NCI-H1930 (cell line): ENCODE data around the gene PBX3.

ENCODE experiments used
- DNase-seq, 2 experiments: peaks; one replicate each; lab custom pipeline; 2025; lab: John Stamatoyannopoulos, UW

PBX3 gene

GRCh38 chr9:125950880-125951471 lies 203.8 kb downstream of the PBX3 start:
- no peak for DNase-seq

DNA sequence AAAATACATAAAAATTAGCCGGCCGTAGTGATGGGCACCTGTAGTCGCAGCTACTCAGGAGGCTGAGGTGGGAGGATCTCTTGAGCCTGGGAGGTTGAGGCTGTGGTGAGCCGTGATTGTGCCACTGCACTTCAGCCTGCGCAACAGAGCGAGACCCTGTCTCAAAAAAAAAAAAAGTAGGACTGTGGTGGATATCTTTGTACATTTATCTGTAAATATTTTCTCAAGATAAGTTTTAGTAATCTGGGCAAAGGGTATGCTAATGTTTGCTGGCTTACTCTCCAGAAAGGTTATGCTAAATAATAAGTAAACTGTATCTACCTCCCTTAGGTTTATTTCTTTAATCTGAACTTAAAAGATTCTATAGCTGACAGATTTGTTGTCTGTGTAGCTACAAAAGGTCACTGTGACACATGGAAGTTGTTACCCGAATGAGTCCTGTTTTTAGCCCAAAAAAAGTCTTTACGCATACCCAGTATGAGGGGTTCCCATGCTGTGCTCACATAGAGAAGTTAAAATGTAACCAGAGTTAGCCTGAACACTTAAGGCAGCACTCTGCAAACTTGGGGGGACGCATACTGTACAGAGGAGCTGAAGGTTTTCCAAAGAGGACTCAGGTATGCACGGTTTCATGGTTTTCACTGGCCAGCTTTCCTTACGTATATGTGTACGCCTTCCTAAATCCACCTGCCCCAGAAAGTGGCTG lies 206.3 kb downstream of the PBX3 start:
- DNase-seq, result no peak

DNA sequence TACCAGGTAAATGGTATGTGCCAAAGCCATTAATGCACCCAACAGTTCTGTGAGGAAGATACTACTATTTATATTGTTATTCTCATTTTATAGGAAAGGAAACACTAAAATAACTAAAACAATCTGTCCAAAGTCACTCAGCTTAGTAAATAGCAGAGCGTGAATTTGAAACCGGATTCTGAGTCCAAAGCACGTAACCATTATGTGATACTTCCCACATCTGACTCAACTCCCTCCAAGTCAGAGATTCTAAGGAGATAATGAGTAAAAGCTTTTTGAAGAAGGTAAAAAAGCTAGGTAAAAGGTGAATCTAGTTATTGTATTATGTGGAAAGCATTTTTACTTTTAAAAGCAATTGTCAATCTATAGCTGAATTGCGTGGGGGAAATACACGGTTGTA lies 208.9 kb downstream of the PBX3 start:
- no peak for DNase-seq

GRCh38 chr9:125959315-125959714 lies 212.1 kb downstream of the PBX3 start:
- DNase-seq, result no peak

DNA sequence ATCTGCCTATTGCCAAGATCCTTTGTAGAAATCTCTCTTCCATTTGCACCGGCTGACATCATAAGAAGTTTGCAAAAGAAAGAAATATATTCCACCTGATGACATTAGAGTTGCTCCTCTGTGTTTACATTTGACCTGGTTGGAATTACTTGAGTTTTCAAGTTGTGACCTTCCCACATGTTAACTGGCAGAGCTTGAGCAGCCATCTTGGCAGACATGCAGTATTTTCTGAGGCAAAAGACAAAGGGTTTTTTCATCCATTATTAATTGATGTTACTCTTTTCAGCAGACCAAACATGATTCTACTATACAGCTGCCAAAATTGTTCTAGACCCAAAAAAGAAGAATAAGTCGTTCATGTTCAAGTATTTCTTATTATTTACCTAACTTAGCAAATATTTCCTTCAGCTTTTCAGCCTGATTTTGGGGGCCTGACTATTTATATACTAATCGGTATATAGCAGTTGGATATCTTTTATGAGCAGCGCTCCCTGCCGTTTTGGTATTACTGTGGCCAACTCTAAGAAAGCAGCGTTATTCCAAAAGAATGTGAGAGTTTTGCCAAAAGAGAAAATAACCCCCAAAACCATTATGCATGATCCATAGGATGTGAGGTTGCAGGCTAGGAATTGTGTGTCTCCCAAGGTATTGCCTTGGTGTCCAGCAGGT lies 212.9 kb downstream of the PBX3 start:
- no peak for DNase-seq

DNA sequence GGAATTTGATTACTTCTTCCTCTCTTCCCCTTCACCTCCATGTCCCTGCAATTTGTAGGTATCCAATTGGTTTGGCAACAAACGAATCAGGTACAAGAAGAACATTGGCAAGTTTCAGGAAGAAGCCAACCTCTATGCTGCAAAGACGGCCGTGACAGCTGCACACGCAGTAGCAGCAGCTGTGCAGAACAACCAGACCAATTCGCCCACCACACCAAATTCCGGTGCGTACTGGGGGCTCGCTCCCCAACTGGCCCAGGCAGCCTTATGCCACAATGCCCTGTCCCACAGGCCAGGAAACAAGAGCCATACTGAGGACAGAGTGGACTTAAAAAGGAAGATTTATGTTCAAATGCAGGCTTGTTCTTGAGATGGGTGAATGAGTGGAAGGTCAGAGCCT lies 213.5 kb downstream of the PBX3 start:
- DNase-seq, result no peak

DNA sequence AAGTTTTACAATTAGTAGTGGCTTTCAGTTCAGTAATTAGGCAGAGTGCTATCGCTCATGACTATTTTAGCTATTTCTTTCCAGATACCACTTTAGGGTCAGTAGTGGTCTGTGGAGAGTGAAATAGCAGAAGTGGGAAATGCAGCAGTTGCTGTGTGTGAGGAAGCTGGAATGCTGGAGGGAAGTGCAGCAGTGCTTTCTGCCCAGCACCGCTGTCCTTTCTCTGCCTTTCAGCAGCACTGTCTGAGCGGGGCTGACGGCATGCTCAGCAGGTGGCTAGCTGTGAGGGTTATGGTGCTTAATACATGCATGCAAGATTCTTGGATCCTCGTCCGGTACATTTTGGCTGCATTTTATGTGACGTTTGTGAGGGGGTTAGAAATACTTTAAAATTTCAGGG lies 213.9 kb downstream of the PBX3 start:
- DNase-seq, result no peak

- no peak for DNase-seq
Measured at GRCh38 chr9:125963932-125964331, 216.8 kb downstream of the PBX3 start.

DNA sequence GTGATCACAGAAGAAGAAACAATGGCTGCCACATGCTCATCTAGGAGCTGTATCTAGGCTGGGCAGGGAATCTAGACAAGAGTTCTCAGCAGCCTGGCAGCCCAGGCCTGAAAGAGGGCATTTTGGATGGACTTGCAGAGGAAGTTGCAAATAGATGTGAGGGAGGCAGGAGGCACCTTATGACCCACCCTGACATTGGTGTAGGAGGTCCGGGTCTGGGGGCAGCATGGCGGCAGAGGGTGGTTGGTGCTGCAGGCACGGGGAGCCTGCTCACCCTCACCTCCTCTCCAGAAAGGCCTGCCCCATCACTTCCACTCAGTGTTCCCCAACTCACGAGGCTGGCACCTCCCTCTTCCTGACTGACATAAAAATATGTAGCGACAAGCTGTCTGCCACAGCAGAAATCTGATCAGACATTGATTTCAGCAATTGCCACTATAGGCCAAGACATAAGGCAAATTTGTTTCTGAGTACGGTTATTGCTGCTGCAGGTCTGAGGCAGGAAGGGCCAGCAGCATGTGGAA lies 217.6 kb downstream of the PBX3 start:
- DNase-seq, result no peak

GRCh38 chr9:125965477-125965876 lies 218.3 kb downstream of the PBX3 start:
- no peak for DNase-seq

GRCh38 chr9:125966466-125966865 lies 219.3 kb downstream of the PBX3 start:
- no peak for DNase-seq

DNA sequence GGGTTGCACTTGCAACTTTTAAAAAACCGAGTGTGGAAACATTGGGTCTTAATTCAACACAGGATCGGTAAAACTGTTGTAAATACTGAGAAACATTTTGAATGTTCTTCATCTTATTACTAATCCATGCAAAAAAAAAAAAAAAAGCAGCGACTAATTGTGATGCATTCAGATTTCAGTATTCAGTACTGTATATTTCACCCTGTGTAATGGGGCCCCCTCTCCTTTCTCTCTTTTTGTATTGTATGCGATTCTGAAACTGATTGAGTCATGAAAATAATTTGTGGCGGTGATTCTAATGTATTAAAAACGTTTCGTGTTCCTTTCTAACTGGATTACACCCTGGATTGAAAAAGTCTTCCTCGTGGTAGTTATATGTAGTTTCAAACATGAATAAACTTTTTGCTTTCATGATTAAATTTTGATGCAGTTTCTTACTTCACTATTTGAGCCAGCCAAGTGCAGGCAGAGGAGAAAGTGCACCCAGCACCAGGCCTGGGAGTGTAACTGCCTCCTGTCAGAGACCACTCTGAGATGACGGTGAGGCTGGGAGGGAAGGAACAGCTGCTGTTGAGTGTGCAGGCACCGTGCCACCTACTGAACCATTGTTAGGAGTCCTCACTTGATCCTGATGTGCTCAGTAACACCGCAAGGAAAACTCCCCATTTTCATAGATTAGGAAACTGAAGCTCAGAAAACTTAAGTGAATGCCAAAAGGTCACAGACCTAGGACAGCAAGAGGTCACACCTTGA lies 220.0 kb downstream of the PBX3 start:
- no peak for DNase-seq

DNA sequence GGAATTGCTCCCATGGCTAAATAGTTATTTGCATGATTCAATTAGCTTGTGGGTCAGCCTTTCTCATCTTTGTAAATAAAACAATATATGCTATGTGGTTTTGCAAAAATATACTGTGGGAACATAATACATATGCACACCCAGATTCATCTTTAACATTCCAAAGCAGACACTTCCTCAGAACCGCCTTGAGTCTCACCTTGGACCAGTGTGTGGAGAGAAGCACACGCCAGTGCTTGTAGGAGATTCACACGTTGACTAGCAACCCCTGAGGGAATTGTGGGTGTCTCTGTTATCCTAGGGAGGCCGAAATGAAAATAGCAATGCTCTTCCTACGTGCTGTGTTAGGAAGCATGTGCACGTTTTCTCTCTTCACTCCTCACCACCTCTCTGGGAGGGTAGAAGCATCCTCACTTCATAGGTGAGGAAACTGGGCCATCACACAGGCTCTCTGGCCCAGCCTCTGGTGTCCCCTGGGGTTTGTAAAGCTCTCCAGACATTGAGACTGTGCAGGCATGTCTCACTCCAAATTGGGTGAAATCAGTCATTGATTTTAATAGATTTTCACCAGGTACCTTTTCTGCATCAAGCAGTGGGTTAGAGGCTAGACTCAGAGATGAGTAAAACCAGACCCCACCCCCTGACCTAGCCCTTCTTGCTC lies 221.7 kb downstream of the PBX3 start:
- no peak for DNase-seq

- DNase-seq, result no peak
Measured at GRCh38 chr9:125969462-125969861, 222.3 kb downstream of the PBX3 start.

GRCh38 chr9:125969868-125970267 lies 222.7 kb downstream of the PBX3 start:
- DNase-seq, result no peak

GRCh38 chr9:125970340-125970739 lies 223.2 kb downstream of the PBX3 start:
- no peak for DNase-seq

GRCh38 chr9:125971050-125971449 lies 223.9 kb downstream of the PBX3 start:
- DNase-seq, result no peak

DNA sequence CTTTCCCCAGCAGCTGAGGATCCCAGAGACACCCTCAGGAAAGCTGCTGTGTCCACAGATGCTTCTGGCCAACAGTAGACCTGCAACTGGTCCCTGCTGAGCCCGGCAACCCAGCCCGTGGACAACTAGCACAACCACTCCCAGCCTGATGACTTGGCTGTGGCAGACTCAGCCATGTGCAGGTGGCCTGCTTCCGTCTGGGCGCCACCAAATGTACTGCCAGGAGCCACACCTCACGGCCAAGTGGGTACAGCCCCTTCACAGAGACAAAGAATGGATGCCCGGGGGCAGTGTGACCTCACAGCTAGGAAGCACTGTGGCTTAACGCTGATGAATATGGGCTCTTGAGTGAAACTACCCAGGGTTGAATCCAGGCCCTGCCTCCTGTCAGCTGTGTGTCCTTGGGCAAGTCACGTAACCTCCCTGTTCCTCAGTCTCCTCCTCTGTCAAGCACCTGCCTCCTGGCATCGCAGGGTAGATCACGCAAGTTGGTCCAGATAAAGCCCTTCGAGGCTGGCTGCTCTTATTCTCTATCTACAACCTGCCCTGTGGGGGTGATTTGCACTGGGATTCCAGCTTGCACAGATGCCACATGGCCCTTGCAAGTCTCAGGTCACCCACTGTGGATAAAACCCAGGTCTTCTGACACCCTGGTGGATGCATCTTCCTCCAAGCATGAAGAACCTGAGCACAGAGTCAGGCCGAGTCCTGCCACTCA lies 225.0 kb downstream of the PBX3 start:
- no peak for DNase-seq

DNA sequence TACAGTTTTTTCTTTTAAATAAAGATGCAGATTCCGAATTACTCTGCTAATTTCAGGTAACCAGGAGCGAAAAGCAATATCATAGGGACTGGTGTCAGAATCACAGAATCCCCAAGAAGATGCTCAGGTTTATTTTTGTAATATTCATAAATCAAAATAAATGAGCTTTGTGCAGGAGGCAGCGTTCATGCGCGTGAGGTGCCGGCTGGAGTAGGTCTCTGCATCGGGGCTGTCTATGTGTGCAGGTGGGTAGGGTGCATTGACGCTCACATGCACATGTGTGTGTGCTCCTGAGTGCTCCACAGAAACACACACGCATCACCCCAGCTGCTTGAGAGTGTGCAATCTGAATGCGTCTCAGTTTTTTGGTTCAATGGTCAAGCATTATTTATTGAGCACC lies 226.4 kb downstream of the PBX3 start:
- DNase-seq, result no peak

DNA sequence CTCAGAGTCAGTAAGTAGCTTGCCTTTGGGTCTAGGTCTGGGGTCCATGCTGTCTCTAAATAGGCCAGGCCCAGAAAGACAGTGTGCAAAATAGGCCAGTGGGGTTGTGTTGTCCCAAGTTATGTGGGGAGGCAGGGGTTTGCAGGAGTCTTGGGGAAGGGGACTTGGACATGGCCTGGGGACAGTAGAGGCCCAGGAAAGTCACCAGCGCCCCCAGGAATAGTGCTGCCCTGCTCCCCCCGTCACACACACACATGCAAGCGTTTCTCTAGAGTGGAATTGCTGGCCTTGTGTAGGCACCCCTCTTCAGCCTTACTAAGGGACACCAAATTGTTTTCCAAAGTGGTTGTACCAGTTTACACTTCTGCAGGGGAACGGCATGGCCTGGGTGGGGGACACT lies 227.5 kb downstream of the PBX3 start:
- no peak for DNase-seq

DNA sequence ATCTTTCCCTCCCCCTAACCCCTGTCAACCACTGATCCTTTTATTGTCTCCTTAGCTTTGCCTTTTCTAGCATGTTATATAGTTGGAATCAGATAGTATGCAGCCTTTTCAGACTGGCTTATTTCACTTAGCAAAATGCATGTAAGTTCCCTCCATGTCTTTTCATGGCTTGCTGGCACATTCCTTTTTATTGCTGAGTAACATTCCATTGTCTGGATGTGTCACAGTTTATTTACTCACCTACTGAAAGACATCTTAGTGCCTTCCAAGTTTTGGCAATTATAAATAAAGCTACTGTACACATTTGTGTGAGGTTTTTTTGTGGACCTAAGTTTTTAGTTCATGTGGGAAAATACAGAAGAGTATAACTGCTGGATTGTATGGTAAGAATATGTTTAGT lies 230.1 kb downstream of the PBX3 start:
- DNase-seq, result no peak
